ENCODE measurements around the gene CROCC2. TPM values are rescaled to one million over a fixed set of nuclear protein-coding genes. Genes with fewer than 3 reads are reported as not detected.

The CROCC2 gene
- total and polyA plus RNA-seq, 2 of the 13 experiments (the other 11 are each of a cell fraction or from before 2014, with no cell fraction given) = not detected

- no peak for TF ChIP-seq ZNF124 (CRISPR knock-in tag; IDR thresholded peaks at IDR 0.05)
- TF ChIP-seq TEAD3 (CRISPR knock-in tag; optimal IDR thresholded peaks at IDR 0.05; ENCODE audit: borderline replicate concordance) = no peak
- TF ChIP-seq THYN1 (CRISPR knock-in tag; IDR thresholded peaks at IDR 0.05; ENCODE audit: borderline replicate concordance, low read depth) = no peak
- no peak for TF ChIP-seq REL (CRISPR knock-in tag; conservative IDR thresholded peaks at IDR 0.05)
- TF ChIP-seq FOXP1 (IDR thresholded peaks at IDR 0.05) = no peak
- no peak for TF ChIP-seq FOXP1 (CRISPR knock-in tag; IDR thresholded peaks at IDR 0.05)
- TF ChIP-seq NFRKB (IDR thresholded peaks at IDR 0.05) = no peak
- no peak for TF ChIP-seq ZNF253 (CRISPR knock-in tag; IDR thresholded peaks at IDR 0.05; ENCODE audit: borderline replicate concordance)
- TF ChIP-seq, protein P1, sequence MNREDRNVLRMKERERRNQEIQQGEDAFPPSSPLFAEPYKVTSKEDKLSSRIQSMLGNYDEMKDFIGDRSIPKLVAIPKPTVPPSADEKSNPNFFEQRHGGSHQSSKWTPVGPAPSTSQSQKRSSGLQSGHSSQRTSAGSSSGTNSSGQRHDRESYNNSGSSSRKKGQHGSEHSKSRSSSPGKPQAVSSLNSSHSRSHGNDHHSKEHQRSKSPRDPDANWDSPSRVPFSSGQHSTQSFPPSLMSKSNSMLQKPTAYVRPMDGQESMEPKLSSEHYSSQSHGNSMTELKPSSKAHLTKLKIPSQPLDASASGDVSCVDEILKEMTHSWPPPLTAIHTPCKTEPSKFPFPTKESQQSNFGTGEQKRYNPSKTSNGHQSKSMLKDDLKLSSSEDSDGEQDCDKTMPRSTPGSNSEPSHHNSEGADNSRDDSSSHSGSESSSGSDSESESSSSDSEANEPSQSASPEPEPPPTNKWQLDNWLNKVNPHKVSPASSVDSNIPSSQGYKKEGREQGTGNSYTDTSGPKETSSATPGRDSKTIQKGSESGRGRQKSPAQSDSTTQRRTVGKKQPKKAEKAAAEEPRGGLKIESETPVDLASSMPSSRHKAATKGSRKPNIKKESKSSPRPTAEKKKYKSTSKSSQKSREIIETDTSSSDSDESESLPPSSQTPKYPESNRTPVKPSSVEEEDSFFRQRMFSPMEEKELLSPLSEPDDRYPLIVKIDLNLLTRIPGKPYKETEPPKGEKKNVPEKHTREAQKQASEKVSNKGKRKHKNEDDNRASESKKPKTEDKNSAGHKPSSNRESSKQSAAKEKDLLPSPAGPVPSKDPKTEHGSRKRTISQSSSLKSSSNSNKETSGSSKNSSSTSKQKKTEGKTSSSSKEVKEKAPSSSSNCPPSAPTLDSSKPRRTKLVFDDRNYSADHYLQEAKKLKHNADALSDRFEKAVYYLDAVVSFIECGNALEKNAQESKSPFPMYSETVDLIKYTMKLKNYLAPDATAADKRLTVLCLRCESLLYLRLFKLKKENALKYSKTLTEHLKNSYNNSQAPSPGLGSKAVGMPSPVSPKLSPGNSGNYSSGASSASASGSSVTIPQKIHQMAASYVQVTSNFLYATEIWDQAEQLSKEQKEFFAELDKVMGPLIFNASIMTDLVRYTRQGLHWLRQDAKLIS (CRISPR knock-in tag; IDR thresholded peaks at IDR 0.05) = no peak
- TF ChIP-seq, protein P2, sequence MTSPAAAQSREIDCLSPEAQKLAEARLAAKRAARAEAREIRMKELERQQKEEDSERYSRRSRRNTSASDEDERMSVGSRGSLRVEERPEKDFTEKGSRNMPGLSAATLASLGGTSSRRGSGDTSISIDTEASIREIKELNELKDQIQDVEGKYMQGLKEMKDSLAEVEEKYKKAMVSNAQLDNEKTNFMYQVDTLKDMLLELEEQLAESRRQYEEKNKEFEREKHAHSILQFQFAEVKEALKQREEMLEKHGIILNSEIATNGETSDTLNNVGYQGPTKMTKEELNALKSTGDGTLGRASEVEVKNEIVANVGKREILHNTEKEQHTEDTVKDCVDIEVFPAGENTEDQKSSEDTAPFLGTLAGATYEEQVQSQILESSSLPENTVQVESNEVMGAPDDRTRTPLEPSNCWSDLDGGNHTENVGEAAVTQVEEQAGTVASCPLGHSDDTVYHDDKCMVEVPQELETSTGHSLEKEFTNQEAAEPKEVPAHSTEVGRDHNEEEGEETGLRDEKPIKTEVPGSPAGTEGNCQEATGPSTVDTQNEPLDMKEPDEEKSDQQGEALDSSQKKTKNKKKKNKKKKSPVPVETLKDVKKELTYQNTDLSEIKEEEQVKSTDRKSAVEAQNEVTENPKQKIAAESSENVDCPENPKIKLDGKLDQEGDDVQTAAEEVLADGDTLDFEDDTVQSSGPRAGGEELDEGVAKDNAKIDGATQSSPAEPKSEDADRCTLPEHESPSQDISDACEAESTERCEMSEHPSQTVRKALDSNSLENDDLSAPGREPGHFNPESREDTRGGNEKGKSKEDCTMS (CRISPR knock-in tag; conservative IDR thresholded peaks at IDR 0.05) = no peak
- TF ChIP-seq ZNF329 (CRISPR knock-in tag; IDR thresholded peaks at IDR 0.05; ENCODE audit: low read depth) = no peak
- TF ChIP-seq HNF4G (IDR thresholded peaks at IDR 0.05; ENCODE audit: borderline replicate concordance, low read depth, low read length) = no peak
- no peak for TF ChIP-seq HNF4G (CRISPR knock-in tag; IDR thresholded peaks at IDR 0.05; ENCODE audit: borderline replicate concordance, low read depth)
- TF ChIP-seq SP2 (CRISPR knock-in tag; IDR thresholded peaks at IDR 0.05) = no peak
- no peak for TF ChIP-seq TCF7 (IDR thresholded peaks at IDR 0.05; ENCODE audit: low read depth)
- no peak for TF ChIP-seq ZNF34 (CRISPR knock-in tag; IDR thresholded peaks at IDR 0.05; ENCODE audit: borderline replicate concordance)
- TF ChIP-seq, protein P3, sequence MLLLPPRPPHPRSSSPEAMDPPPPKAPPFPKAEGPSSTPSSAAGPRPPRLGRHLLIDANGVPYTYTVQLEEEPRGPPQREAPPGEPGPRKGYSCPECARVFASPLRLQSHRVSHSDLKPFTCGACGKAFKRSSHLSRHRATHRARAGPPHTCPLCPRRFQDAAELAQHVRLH (CRISPR knock-in tag; IDR thresholded peaks at IDR 0.05; ENCODE audit: borderline replicate concordance, low read depth) = no peak
- no peak for TF ChIP-seq NFE2L1 (CRISPR knock-in tag; IDR thresholded peaks at IDR 0.05; ENCODE audit: borderline replicate concordance)
- no peak for TF ChIP-seq DBP (CRISPR knock-in tag; IDR thresholded peaks at IDR 0.05; ENCODE audit: not compliant biosample characterization)
- 0 out of 2 replicates have a peak, but pooled peaks have one; percentile 33 for TF ChIP-seq ZNF512B (CRISPR knock-in tag; IDR thresholded peaks at IDR 0.05; ENCODE audit: borderline replicate concordance)
Measured at GRCh38 chr2:240966906-240967680, 61.0 kb downstream of the CROCC2 start (continued).

All from HepG2 (cell line).